ENCODE results near the gene TRMT11.

DNA sequence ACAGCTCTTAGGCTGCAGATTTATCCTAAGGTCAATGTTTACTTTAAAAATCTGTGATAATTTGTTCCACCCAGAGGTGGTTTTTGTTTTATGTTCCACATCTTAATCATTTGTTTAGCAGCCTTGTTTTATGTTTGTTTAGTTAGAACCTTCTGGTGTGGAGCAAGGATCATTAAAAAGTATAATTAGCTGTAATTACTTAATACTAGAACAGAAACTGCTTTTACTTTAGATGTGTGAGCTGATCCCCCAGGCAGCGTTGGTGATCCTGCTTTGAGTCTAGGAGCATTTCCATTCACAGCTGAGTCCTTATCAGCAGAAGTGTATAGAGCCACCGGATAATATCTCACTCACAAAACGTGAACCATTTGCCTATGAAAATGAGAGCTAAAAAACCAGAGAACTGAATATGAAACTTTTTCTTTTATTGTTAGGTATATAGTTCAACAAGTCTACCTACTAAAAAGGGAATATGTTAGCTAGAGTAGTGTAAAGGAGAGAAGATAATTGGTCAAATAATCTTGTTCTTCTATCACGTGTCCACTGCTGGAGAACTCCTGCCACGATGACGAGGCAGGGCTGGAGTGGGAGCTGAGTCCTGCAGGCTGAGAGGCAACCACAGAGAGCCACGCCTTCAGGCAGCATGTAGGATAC, 78.5 kb downstream of the TRMT11 start:
- no peak for TF ChIP-seq POLR2A (IDR thresholded peaks at IDR 0.05)
- TF ChIP-seq, protein P1, sequence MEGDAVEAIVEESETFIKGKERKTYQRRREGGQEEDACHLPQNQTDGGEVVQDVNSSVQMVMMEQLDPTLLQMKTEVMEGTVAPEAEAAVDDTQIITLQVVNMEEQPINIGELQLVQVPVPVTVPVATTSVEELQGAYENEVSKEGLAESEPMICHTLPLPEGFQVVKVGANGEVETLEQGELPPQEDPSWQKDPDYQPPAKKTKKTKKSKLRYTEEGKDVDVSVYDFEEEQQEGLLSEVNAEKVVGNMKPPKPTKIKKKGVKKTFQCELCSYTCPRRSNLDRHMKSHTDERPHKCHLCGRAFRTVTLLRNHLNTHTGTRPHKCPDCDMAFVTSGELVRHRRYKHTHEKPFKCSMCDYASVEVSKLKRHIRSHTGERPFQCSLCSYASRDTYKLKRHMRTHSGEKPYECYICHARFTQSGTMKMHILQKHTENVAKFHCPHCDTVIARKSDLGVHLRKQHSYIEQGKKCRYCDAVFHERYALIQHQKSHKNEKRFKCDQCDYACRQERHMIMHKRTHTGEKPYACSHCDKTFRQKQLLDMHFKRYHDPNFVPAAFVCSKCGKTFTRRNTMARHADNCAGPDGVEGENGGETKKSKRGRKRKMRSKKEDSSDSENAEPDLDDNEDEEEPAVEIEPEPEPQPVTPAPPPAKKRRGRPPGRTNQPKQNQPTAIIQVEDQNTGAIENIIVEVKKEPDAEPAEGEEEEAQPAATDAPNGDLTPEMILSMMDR (IDR thresholded peaks at IDR 0.05), result no peak

All from ovary (tissue), 3 donors.